Measurements from ENCODE around the gene DAPK3.
"Not testable (repeated sequence)": the region's sequence is repeated elsewhere in the genome, so short reads cannot be mapped to it uniquely, and the experiment has no call there.

Gene DAPK3

GRCh38 chr19:3952755-3953276 lies 18.1 kb downstream of the DAPK3 start:
- not testable (repeated sequence) for DNase-seq

- DNase-seq = no peak
These were observed 19.7 kb downstream of the DAPK3 start for GRCh38 chr19:3950871-3951861.

GRCh38 chr19:3949997-3950859 lies 20.7 kb downstream of the DAPK3 start:
- no peak for DNase-seq

GRCh38 chr19:3949294-3949693 lies 21.6 kb downstream of the DAPK3 start:
- no peak for DNase-seq

GRCh38 chr19:3947316-3947933 lies 23.5 kb downstream of the DAPK3 start:
- DNase-seq = not testable (repeated sequence)

GRCh38 chr19:3945838-3946237 lies 25.1 kb downstream of the DAPK3 start:
- no peak for DNase-seq

- no peak for DNase-seq
These were observed 26.7 kb downstream of the DAPK3 start for GRCh38 chr19:3944018-3944721.

- DNase-seq = no peak
These were observed 28.0 kb downstream of the DAPK3 start for GRCh38 chr19:3942790-3943409.

GRCh38 chr19:3938300-3938950 lies 32.5 kb downstream of the DAPK3 start:
- not testable (repeated sequence) for DNase-seq

- no peak for DNase-seq
These were observed 34.1 kb downstream of the DAPK3 start for GRCh38 chr19:3936506-3937442.

- DNase-seq = peak; percentile 36
These were observed 37.7 kb downstream of the DAPK3 start, which contains the start of gene NMRK2 for GRCh38 chr19:3932931-3933810. Gene NMRK2 (plus strand): TSS chr19:3933069. CDS start chr19:3933672, 603 bp downstream.

GRCh38 chr19:3931041-3931440 lies 39.9 kb downstream of the DAPK3 start:
- DNase-seq = no peak

- DNase-seq = no peak
These were observed 47.0 kb downstream of the DAPK3 start for GRCh38 chr19:3923912-3924311.

GRCh38 chr19:3923096-3923758 lies 47.7 kb downstream of the DAPK3 start:
- no peak for DNase-seq

GRCh38 chr19:3919793-3920192 lies 51.1 kb downstream of the DAPK3 start:
- no peak for DNase-seq

- no peak for DNase-seq
These were observed 54.9 kb downstream of the DAPK3 start for GRCh38 chr19:3916033-3916432.

GRCh38 chr19:3914199-3914598 lies 56.7 kb downstream of the DAPK3 start:
- no peak for DNase-seq

- DNase-seq = no peak
These were observed 60.8 kb downstream of the DAPK3 start for GRCh38 chr19:3910105-3910504.
